Neural cell (in vitro differentiated cells): ENCODE measurements around the gene ERC2.
"Not testable (repeated sequence)": the region's sequence is repeated elsewhere in the genome, so short reads cannot be mapped to it uniquely, and the experiment has no call there.

Source experiments
- EP300 ChIP-seq: fragments of 450-650 bp; conservative IDR thresholded peaks from 2 replicates; pipeline ENCODE4 v1.6.1; 2014; ENCODE audit warnings: antibody characterized with exemption, mild to moderate bottlenecking, moderate library complexity; ENCODE audit not compliant: poor library complexity, severe bottlenecking
- EZH2 ChIP-seq: fragments of 200-600, 300-800 bp; shearing (Covaris generic), sonication (generic); IDR thresholded peaks from 2 replicates; pipeline ENCODE4 v1.6.1; 2014; ENCODE audit warnings: antibody characterized with exemption, low read length, borderline replicate concordance, mild to moderate bottlenecking; ENCODE audit not compliant: insufficient read depth, poor library complexity, severe bottlenecking
- REST ChIP-seq: IDR thresholded peaks from 2 replicates; pipeline ENCODE4 v1.6.1; 2012; ENCODE audit warnings: borderline replicate concordance
- TF ChIP-seq, protein P1 (sequence below): fragments of 450-650 bp; IDR thresholded peaks from 2 replicates; pipeline ENCODE4 v1.5.1; 2014; ENCODE audit warnings: antibody characterized with exemption, mild to moderate bottlenecking, moderate library complexity; ENCODE audit not compliant: poor library complexity, severe bottlenecking

DNA sequence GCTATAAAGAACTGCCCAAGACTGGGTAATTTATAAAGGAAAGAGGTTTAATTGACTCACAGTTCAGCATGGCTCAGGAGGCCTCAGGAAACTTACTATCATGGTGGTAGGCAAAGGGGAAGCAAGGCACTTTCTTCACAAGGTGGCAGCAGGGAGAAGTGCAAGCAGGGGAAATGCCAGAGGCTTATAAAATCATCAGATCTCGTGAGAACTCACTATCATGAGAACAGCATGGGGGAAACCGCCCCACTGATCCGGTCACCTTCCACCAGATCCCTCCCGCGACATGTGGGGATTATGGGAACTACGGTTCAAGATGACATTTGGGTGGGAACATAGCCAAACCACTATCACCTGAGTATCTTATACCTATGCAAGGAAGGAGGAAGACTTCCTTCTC is 963.2 kb downstream of the ERC2 start:
- TF ChIP-seq, protein P1, sequence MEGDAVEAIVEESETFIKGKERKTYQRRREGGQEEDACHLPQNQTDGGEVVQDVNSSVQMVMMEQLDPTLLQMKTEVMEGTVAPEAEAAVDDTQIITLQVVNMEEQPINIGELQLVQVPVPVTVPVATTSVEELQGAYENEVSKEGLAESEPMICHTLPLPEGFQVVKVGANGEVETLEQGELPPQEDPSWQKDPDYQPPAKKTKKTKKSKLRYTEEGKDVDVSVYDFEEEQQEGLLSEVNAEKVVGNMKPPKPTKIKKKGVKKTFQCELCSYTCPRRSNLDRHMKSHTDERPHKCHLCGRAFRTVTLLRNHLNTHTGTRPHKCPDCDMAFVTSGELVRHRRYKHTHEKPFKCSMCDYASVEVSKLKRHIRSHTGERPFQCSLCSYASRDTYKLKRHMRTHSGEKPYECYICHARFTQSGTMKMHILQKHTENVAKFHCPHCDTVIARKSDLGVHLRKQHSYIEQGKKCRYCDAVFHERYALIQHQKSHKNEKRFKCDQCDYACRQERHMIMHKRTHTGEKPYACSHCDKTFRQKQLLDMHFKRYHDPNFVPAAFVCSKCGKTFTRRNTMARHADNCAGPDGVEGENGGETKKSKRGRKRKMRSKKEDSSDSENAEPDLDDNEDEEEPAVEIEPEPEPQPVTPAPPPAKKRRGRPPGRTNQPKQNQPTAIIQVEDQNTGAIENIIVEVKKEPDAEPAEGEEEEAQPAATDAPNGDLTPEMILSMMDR: peak; percentile 34
- TF ChIP-seq EZH2, EP300, REST: not testable (repeated sequence)
